A549 (cell line): ENCODE data around the gene CMTM3. TPM values are rescaled to one million over a fixed set of nuclear protein-coding genes. Genes with fewer than 3 reads are reported as not detected.

ENCODE experiments used
- ATAC-seq, 2 experiments: fragments of 200-7000 bp in 1 of 2; fragments of >200 bp in 1 of 2; cut with Nextera tagmentation in 1 of 2; cut with Tn5 transposase in 1 of 2; 3 replicates each; pipeline versions ENCODE4 v1.8.0 to v1.9.1; 2018 to 2020; ENCODE audit warnings: mild to moderate bottlenecking in 1 of 2, moderate library complexity in 1 of 2
- CTCF ChIA-PET: fragments of 300-600 bp; sonication (Branson Sonifier 250); formaldehyde crosslinking; extraction: SDS; loops from one replicate; lab custom pipeline; 2021; ENCODE audit warnings: antibody characterized with exemption, inconsistent platforms; lab: Yijun Ruan, JAX
- POLR2A ChIA-PET: fragments of 350-600 bp; formaldehyde crosslinking; extraction: SDS; loops from one replicate; lab custom pipeline; 2021; ENCODE audit warnings: antibody characterized with exemption, inconsistent platforms; lab: Yijun Ruan, JAX
- DNase-seq, 2 experiments: peaks; one replicate each; pipeline versions ENCODE4 v3.0.0 to v3.0.0-alpha.2; 2011 to 2016; ENCODE audit warnings: low read depth in 1 of 2, low spot score in 1 of 2
- FAIRE-seq: peaks from 2 replicates; lab custom pipeline; 2011; peaks lifted over from hg19 to GRCh38; lab: Jason Lieb, UNC
- H3K27ac ChIP-seq, 2 experiments: fragments of >200 bp; sonication (Bioruptor Twin); formaldehyde crosslinking; 3 replicates each; pipeline ENCODE4 v1.5.1; 2016 to 2017
- H3K4me1 ChIP-seq: fragments of >200 bp; sonication (Bioruptor Twin); formaldehyde crosslinking; 3 replicates; pipeline ENCODE4 v1.6.1; 2016
- H3K4me2 ChIP-seq: fragments of >200 bp; sonication (Bioruptor Twin); formaldehyde crosslinking; 3 replicates; pipeline ENCODE4 v1.6.1; 2016
- H3K4me3 ChIP-seq: fragments of >200 bp; sonication (Bioruptor Twin); formaldehyde crosslinking; 3 replicates; pipeline ENCODE4 v1.5.1; 2016
- H3K9me3 ChIP-seq: fragments of >200 bp; sonication (Bioruptor Twin); formaldehyde crosslinking; 3 replicates; pipeline ENCODE4 v1.6.1; 2016
- BCL3 ChIP-seq: fragments of >200 bp; sonication (Bioruptor Twin); formaldehyde crosslinking; IDR thresholded peaks from 3 replicates; pipeline ENCODE4 v1.6.1; 2016
- CBX8 ChIP-seq: fragments of 200-600 bp; sonication (generic); IDR thresholded peaks from 2 replicates; pipeline ENCODE4 v1.6.1; 2016
- E2F6 ChIP-seq: IDR thresholded peaks from 2 replicates; pipeline ENCODE4 v1.6.1; 2012; ENCODE audit warnings: low read depth, borderline replicate concordance
- EHF ChIP-seq: fragments of 250-450 bp; sonication (Bioruptor Pico); IDR thresholded peaks from 2 replicates; pipeline ENCODE4 v1.5.0; 2020; ENCODE audit warnings: mild to moderate bottlenecking
- ELK1 ChIP-seq: fragments of 150-350 bp; IDR thresholded peaks from 2 replicates; pipeline ENCODE4 v1.6.1; 2014; ENCODE audit warnings: low read depth, mild to moderate bottlenecking, low read length
- GATA3 ChIP-seq: IDR thresholded peaks from 2 replicates; pipeline ENCODE4 v1.6.1; 2012; ENCODE audit warnings: borderline replicate concordance
- HEYL ChIP-seq: fragments of 250-450 bp; sonication (Bioruptor Pico); IDR thresholded peaks from 2 replicates; pipeline ENCODE4 v1.8.0; 2021; ENCODE audit warnings: mild to moderate bottlenecking, moderate library complexity
- HMGXB4 ChIP-seq: fragments of 250-450 bp; sonication (Bioruptor Pico); IDR thresholded peaks from 2 replicates; pipeline ENCODE4 v1.5.0; 2021; ENCODE audit warnings: mild to moderate bottlenecking, moderate library complexity, borderline replicate concordance
- HOXA7 ChIP-seq: fragments of 250-450 bp; sonication (Bioruptor Pico); IDR thresholded peaks from 2 replicates; pipeline ENCODE4 v1.5.0; 2020; ENCODE audit warnings: mild to moderate bottlenecking, moderate library complexity
- HOXB13 ChIP-seq: fragments of 250-450 bp; sonication (Bioruptor Pico); IDR thresholded peaks from 2 replicates; pipeline ENCODE4 v1.5.0; 2020; ENCODE audit warnings: low read depth, mild to moderate bottlenecking, moderate library complexity
- JUN ChIP-seq, 2 experiments: fragments of >200 bp; sonication (Bioruptor Twin); formaldehyde crosslinking; IDR thresholded peaks; 2 replicates in 1 of 2; 3 replicates in 1 of 2; pipeline ENCODE4 v1.6.1; 2016 to 2017
- JUNB ChIP-seq: fragments of >200 bp; sonication (Bioruptor Twin); formaldehyde crosslinking; IDR thresholded peaks from 2 replicates; pipeline ENCODE4 v1.6.1; 2016
- KDM1A ChIP-seq: fragments of 200-600 bp; sonication (generic); IDR thresholded peaks from 2 replicates; pipeline ENCODE4 v1.6.1; 2016; ENCODE audit warnings: low read depth, mild to moderate bottlenecking
- KDM5A ChIP-seq: fragments of 200-600 bp; sonication (generic); IDR thresholded peaks from 2 replicates; pipeline ENCODE4 v1.6.1; 2016; ENCODE audit warnings: antibody characterized with exemption, mild to moderate bottlenecking
- MAFK ChIP-seq: fragments of 450-650 bp; IDR thresholded peaks from 2 replicates; pipeline ENCODE4 v1.6.1; 2014; ENCODE audit not compliant: partially characterized antibody
- MAZ ChIP-seq: fragments of 150-350 bp; IDR thresholded peaks from 2 replicates; pipeline ENCODE4 v1.6.1; 2014; ENCODE audit warnings: antibody characterized with exemption, low read depth, low read length, borderline replicate concordance
- MYC ChIP-seq: IDR thresholded peaks from 2 replicates; pipeline ENCODE4 v1.6.1; 2012; ENCODE audit warnings: mild to moderate bottlenecking, inconsistent platforms, low read length, improper control_type of control experiment, borderline replicate concordance
- NFE2L2 ChIP-seq: fragments of 150-350 bp; conservative IDR thresholded peaks from 2 replicates; pipeline ENCODE4 v1.6.1; 2014; ENCODE audit warnings: low read length
- PBX3 ChIP-seq: IDR thresholded peaks from 2 replicates; pipeline ENCODE4 v1.6.1; 2012
- POLR2A ChIP-seq: IDR thresholded peaks from 2 replicates; pipeline ENCODE4 v1.6.1; 2012; ENCODE audit warnings: mild to moderate bottlenecking, low read length
- RARB ChIP-seq: fragments of 250-450 bp; sonication (Bioruptor Pico); IDR thresholded peaks from 2 replicates; pipeline ENCODE4 v1.8.0; 2021; ENCODE audit warnings: mild to moderate bottlenecking, moderate library complexity
- SMC3 ChIP-seq: fragments of >200 bp; sonication (Bioruptor Twin); formaldehyde crosslinking; IDR thresholded peaks from 3 replicates; pipeline ENCODE4 v1.6.1; 2018; ENCODE audit warnings: inconsistent platforms
- TFCP2L1 ChIP-seq: fragments of 250-450 bp; sonication (Bioruptor Pico); IDR thresholded peaks from 2 replicates; pipeline ENCODE4 v1.5.0; 2021; ENCODE audit warnings: mild to moderate bottlenecking
- TP53 ChIP-seq: fragments of 250-450 bp; sonication (Bioruptor Pico); IDR thresholded peaks from 2 replicates; pipeline ENCODE4 v1.5.0; 2021; ENCODE audit warnings: mild to moderate bottlenecking, moderate library complexity
- USF2 ChIP-seq: fragments of 450-650 bp; IDR thresholded peaks from 2 replicates; pipeline ENCODE4 v1.6.1; 2014; ENCODE audit warnings: antibody characterized with exemption
- ZC3H11A ChIP-seq: fragments of 450-650 bp; IDR thresholded peaks from 2 replicates; pipeline ENCODE4 v1.6.1; 2014; ENCODE audit warnings: antibody characterized with exemption, mild to moderate bottlenecking
- ZFP36 ChIP-seq: fragments of 450-650 bp; IDR thresholded peaks from 2 replicates; pipeline ENCODE4 v1.6.1; 2014; ENCODE audit warnings: borderline replicate concordance; ENCODE audit not compliant: partially characterized antibody
- ZNF302 ChIP-seq: fragments of 250-450 bp; sonication (Bioruptor Pico); IDR thresholded peaks from 2 replicates; pipeline ENCODE4 v1.9.0; 2021; ENCODE audit warnings: inconsistent platforms, mild to moderate bottlenecking, moderate library complexity
- ZSCAN20 ChIP-seq: fragments of 250-450 bp; sonication (Bioruptor Pico); IDR thresholded peaks from 2 replicates; pipeline ENCODE4 v1.8.0; 2022; ENCODE audit warnings: mild to moderate bottlenecking, moderate library complexity
- WGBS: methylation state at CpG from one replicate; pipeline ENCODE4 v1.1.6; 2017; ENCODE audit errors: missing lambda C conversion rate; 5-methylcytosine and 5-hydroxymethylcytosine counted together
- polyA plus RNA-seq, 4 experiments: library from polyadenylated mRNA; depleted of rRNA in 3 of 4; stranded (reverse); fragments of >200 nt; fragmentation: RNase III in 1 of 4; extraction: RNeasy Plus Mini Kit Qiagen cat#74134 plus additional on column Dnase treatment in 1 of 4; gene quantifications; 2 replicates in 3 of 4; 3 replicates in 1 of 4; pipeline ENCODE4 v1.2.3, GENCODE V29; 2011 to 2017
- TF ChIP-seq, protein P1 (sequence below): fragments of >200 bp; sonication (Bioruptor Twin); formaldehyde crosslinking; IDR thresholded peaks from 2 replicates; pipeline ENCODE4 v1.6.1; 2016

The CMTM3 gene
- polyA plus RNA-seq, 2 of the 4 experiments (the other 2 are of a cell fraction) = 36.0 to 36.1 TPM

DNA sequence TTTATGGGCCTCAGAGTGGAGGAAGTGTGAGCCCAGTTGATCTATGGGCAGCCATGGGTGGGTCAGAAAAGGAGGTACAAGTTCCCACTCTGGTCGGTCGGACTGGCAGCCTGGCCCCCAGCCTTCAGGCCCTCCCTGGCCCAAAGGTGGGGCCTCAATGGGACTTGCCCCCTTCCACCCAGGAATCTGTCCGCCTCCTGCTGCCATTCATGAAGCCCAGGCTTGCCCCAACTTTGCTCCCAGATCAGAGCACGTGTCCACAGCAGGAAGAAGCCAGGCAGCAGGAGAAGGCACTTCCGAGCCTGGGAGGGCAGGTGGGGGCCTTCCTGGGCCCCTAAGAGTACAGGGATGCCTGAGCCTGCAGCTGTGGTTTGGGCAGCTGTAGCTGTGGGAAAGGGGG lies 3.0 kb upstream of the CMTM3 start:
- Histone ChIP-seq H3K4me3 (no peak overlapping the region), H3K4me1 (peaks cover 15% of the 10 kb centered on the region), H3K4me2 (no peak overlapping the region), H3K27ac (no peak overlapping the region), H3K9me3 (no peaks in the 10 kb centered on the region)
- no peak for TF ChIP-seq USF2
- no peak for TF ChIP-seq E2F6
- TF ChIP-seq ZNF302 (CRISPR knock-in tag) = no peak
- no peak for TF ChIP-seq MYC
- TF ChIP-seq JUN (IDR thresholded peaks at IDR 0.05) = no peak
- TF ChIP-seq HEYL (CRISPR knock-in tag) = no peak
- no peak for TF ChIP-seq TFCP2L1 (CRISPR knock-in tag)
- no peak for TF ChIP-seq GATA3
- no peak for TF ChIP-seq KDM5A
- TF ChIP-seq ZSCAN20 (CRISPR knock-in tag) = no peak
- TF ChIP-seq SMC3 = no peak
- TF ChIP-seq ELK1 = no peak
- CTCF ChIA-PET = interaction anchor here (0.8 to 1.7 kb wide), 8 partner anchors 9 to 271 kb away, joined by 3 to 5 read pairs (median 3); no protein-coding TSS in a partner anchor
- no peak for ATAC-seq
- POLR2A ChIA-PET = no interaction called here
- DNase-seq = no peak
- FAIRE-seq = no peak
- 83% methylated on average over 5 of the region's 5 CpGs for WGBS

DNA sequence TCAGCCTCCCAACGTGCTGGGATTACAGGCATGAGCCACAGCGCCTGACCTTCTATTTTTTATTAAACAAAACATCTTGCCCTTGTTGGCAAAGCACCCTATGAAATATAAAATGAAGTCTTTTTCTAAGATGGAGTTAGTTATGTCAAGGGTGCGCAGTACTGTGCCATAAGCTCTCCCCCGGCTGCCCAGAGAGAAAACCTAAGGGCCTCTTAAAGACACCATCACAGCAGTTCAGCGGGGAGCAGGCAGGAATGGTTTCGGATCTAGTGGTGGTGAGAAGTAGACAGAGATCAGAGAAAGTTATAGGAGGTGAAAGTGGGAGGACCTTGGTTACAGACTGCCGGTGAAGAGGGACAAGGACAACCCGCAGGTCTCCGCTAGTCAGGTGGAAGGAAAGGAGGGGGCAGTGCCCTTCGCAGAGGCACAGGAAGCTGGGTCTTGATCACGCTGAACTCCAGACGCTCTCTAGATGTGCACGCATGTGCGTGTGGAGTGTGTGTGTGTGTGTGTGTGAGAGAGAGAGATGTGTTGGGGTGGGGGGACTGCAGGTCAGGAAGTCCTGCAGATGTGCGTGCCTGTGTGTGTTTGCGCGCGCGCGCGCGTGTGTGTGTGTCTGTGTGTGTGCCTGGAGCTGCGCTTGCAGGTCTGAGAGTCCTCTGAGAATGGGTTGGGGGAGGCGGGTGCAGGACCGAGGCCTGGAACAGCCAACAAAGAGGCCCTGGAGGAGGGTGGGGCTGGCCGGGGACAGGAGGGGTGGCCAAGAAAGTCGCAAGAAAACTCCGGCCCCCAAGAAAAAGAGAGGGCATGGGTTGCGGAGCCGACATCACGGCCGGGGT lies 748 bp upstream of the CMTM3 start:
- POLR2A ChIA-PET = interaction anchor here (0.9 to 2.5 kb wide), 7 partner anchors 34 to 197 kb away, joined by 3 to 13 read pairs (median 6); partner anchors contain the start of gene CKLF
- TF ChIP-seq HOXB13 (CRISPR knock-in tag) (peak; percentile 88; the same call in 1 of the 2 replicates), KDM1A (no peak), MAFK (no peak), JUNB (no peak), PBX3 (no peak), HMGXB4 (CRISPR knock-in tag) (no peak), NFE2L2 (no peak), BCL3 (no peak), POLR2A (peak; percentile 55), JUN (IDR thresholded peaks at IDR 0.05) (peak in 1 of 2 experiments; percentile 44; a peak in 2 of 5 replicates), MYC (0 out of 2 replicates have a peak, but pooled peaks have one; percentile 22), MAZ (no peak), ZC3H11A (no peak), CBX8 (no peak), EHF (CRISPR knock-in tag) (peak; percentile 88; the same call in 1 of the 2 replicates), HOXA7 (CRISPR knock-in tag) (no peak), ZFP36 (no peak), TP53 (CRISPR knock-in tag) (peak; percentile 27; the same call in 1 of the 2 replicates), RARB (CRISPR knock-in tag) (0 out of 2 replicates have a peak, but pooled peaks have one; percentile 42)
- TF ChIP-seq, protein P1, sequence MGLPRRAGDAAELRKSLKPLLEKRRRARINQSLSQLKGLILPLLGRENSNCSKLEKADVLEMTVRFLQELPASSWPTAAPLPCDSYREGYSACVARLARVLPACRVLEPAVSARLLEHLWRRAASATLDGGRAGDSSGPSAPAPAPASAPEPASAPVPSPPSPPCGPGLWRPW = no peak

More for the DNA sequence above, 748 bp upstream of the CMTM3 start:
- 14% methylated on average over 32 of the region's 32 CpGs for WGBS
- CTCF ChIA-PET = interaction anchor here (0.7 to 1.9 kb wide), 11 partner anchors 14 to 246 kb away, joined by 3 to 11 read pairs (median 3); no protein-coding TSS in a partner anchor
- peak; percentile 70 to 87 for DNase-seq
- Histone ChIP-seq H3K4me2 (peak overlapping the region; percentile 80), H3K4me3 (peak overlapping the region; percentile 86), H3K27ac (peak overlapping the region; percentile 99), H3K9me3 (no peaks in the 10 kb centered on the region), H3K4me1 (peaks cover 27% of the 10 kb centered on the region)
- FAIRE-seq = no peak
- ATAC-seq = peak; percentile 67 to 68
